ENCODE results near the gene PIEZO1. TPM values are rescaled to one million over a fixed set of nuclear protein-coding genes. Genes with fewer than 3 reads are reported as not detected.

PIEZO1 gene
- total RNA-seq, 4 donors from 2014 or later, result 101 to 364 (median 121) TPM

GRCh38 chr16:88669980-88670379, 115.0 kb downstream of the PIEZO1 start:
- no peak for TF ChIP-seq CTCF (IDR thresholded peaks at IDR 0.05; ENCODE audit: low read depth)

- TF ChIP-seq CTCF (IDR thresholded peaks at IDR 0.05; ENCODE audit: low read depth), result no peak
Observed at GRCh38 chr16:88667461-88667860, 117.6 kb downstream of the PIEZO1 start.

- no peak for TF ChIP-seq CTCF (IDR thresholded peaks at IDR 0.05; ENCODE audit: low read depth)
Observed at GRCh38 chr16:88665570-88665969, 119.5 kb downstream of the PIEZO1 start.

Other genes with a start within 250 kb of the PIEZO1 start
- gene ZC3H18, start 214.8 kb downstream of the PIEZO1 start, total RNA-seq, result 10 to 100 TPM in 2 of 4 donors, 1 to 10 TPM in 2; 8.8 to 19.2 (median 13.5) TPM
- gene IL17C, start 146.6 kb downstream of the PIEZO1 start, total RNA-seq, result not detected
- 100 to 1,000 TPM in 3 of 4 donors, 10 to 100 TPM in 1; 78.0 to 495 (median 196) TPM for gene CYBA, start 134.2 kb downstream of the PIEZO1 start, total RNA-seq
- 10 to 100 TPM; 10.1 to 23.4 (median 16.9) TPM for gene MVD, start 122.1 kb downstream of the PIEZO1 start, total RNA-seq
- 1 to 10 TPM in 3 of 4 donors, under 1 TPM in 1; 0.94 to 2.0 (median 1.5) TPM for gene SNAI3, start 98.7 kb downstream of the PIEZO1 start, total RNA-seq
- 10 to 100 TPM; 15.4 to 26.2 (median 19.7) TPM for gene RNF166, start 78.8 kb downstream of the PIEZO1 start, total RNA-seq
- gene CTU2, start 78.7 kb downstream of the PIEZO1 start, total RNA-seq, result 1 to 10 TPM; 3.2 to 6.0 (median 4.8) TPM
- 1 to 10 TPM in 2 of 4 donors, not detected in 2; 1.1 to 2.0 TPM for gene CDT1, start 18.6 kb upstream of the PIEZO1 start, total RNA-seq
- gene APRT, start 26.7 kb upstream of the PIEZO1 start, total RNA-seq, result 100 to 1,000 TPM in 2 of 4 donors, 10 to 100 TPM in 2; 74.8 to 135 (median 101) TPM
- 10 to 100 TPM; 17.2 to 48.6 (median 18.2) TPM for gene GALNS, start 71.7 kb upstream of the PIEZO1 start, total RNA-seq
- 10 to 100 TPM; 30.9 to 49.4 (median 35.4) TPM for gene TRAPPC2L, start 71.9 kb upstream of the PIEZO1 start, total RNA-seq
- gene PABPN1L, start 81.4 kb upstream of the PIEZO1 start, total RNA-seq, result not detected
- gene CBFA2T3, start 192.0 kb upstream of the PIEZO1 start, total RNA-seq, result 1 to 10 TPM in 2 of 4 donors, under 1 TPM in 2; 0.49 to 6.6 (median 1.1) TPM

Data from subcutaneous adipose tissue (tissue), 4 donors.